Endothelial cell of umbilical vein (primary cell): ENCODE measurements around the gene LOXHD1.

Experiments used
- EZH2 ChIP-seq: IDR thresholded peaks from 2 replicates; pipeline ENCODE4 v1.6.1; 2012; ENCODE audit warnings: borderline replicate concordance, low read depth, mild to moderate bottlenecking, moderate library complexity, low read length, inconsistent platforms; ENCODE audit not compliant: severe bottlenecking
- JUN ChIP-seq: IDR thresholded peaks from 2 replicates; pipeline ENCODE4 v1.6.1; 2011; ENCODE audit warnings: borderline replicate concordance, low read depth; ENCODE audit not compliant: insufficient read length, insufficient read depth
- MYC ChIP-seq: IDR thresholded peaks from one replicate; pipeline ENCODE4 v1.6.1; 2011; ENCODE audit warnings: mild to moderate bottlenecking, low read depth, low read length
- POLR2A ChIP-seq: IDR thresholded peaks from 2 replicates; pipeline ENCODE4 v1.6.1; 2012; ENCODE audit warnings: low read depth, mild to moderate bottlenecking, control low read depth, low read length
- POLR2AphosphoS5 ChIP-seq: IDR thresholded peaks from 2 replicates; pipeline ENCODE4 v1.6.1; 2012; ENCODE audit warnings: low read depth, mild to moderate bottlenecking, control low read depth, low read length, moderate library complexity; ENCODE audit not compliant: insufficient read depth
- TF ChIP-seq, protein P1 (sequence below), 2 donors: IDR thresholded peaks; 1 replicate in 1 of 2; 2 replicates in 1 of 2; pipeline ENCODE4 v1.5.1; 2011; ENCODE audit warnings: low read length in 2 of 2, mild to moderate bottlenecking in 2 of 2, moderate library complexity in 2 of 2, control low read depth in 1 of 2, inconsistent platforms in 1 of 2, low read depth in 1 of 2; ENCODE audit not compliant: insufficient read depth in 1 of 2; ENCODE audit errors: extremely low read depth in 1 of 2

DNA sequence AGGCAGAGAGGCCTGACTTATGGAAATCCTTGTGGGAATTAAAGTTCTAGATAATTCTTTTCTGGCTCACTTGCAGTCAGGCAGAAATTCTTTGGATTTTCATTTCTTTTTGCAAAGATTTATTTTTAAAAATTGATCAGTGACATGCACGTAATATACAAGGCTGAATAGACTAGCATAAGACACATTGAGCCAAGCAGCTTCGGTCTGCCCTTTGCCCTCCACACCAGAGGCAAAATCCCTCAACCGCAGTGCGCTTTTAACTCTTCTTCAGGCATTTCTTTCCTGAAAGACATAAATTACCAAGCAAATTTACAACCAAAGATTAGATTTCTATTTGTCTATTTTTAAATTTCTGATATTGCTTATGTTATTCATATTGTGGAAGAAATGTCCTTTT lies 227.9 kb downstream of the LOXHD1 start:
- TF ChIP-seq MYC: no peak
- no peak for TF ChIP-seq POLR2A
- TF ChIP-seq EZH2: no peak
- TF ChIP-seq, protein P1, sequence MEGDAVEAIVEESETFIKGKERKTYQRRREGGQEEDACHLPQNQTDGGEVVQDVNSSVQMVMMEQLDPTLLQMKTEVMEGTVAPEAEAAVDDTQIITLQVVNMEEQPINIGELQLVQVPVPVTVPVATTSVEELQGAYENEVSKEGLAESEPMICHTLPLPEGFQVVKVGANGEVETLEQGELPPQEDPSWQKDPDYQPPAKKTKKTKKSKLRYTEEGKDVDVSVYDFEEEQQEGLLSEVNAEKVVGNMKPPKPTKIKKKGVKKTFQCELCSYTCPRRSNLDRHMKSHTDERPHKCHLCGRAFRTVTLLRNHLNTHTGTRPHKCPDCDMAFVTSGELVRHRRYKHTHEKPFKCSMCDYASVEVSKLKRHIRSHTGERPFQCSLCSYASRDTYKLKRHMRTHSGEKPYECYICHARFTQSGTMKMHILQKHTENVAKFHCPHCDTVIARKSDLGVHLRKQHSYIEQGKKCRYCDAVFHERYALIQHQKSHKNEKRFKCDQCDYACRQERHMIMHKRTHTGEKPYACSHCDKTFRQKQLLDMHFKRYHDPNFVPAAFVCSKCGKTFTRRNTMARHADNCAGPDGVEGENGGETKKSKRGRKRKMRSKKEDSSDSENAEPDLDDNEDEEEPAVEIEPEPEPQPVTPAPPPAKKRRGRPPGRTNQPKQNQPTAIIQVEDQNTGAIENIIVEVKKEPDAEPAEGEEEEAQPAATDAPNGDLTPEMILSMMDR (IDR thresholded peaks at IDR 0.05; ENCODE audit: extremely low read depth in 1 of 2, insufficient read depth in 1 of 2, low read depth in 1 of 2, low read length in 2 of 2): no peak
- TF ChIP-seq POLR2AphosphoS5: no peak
- no peak for TF ChIP-seq JUN
